Esophagus muscularis mucosa (tissue), 4 donors: ENCODE results near the gene MYBBP1A. TPM values are rescaled to one million over a fixed set of nuclear protein-coding genes. Genes with fewer than 3 reads are reported as not detected.
A peak's percentile ranks its signal among the peaks of the same experiment; 100 is the strongest.

Source experiments
- DNase-seq: peaks from one replicate; pipeline ENCODE4 v3.0.0-alpha.2; 2017; ENCODE audit errors: extremely low spot score
- H3K27ac ChIP-seq, 4 donors: fragments of 200-600 bp; sonication (generic); replicated peaks in 1 of 4; 1 replicate in 3 of 4; 2 replicates in 1 of 4; pipeline ENCODE4 v1.5.1; 2016 to 2019; ENCODE audit warnings: mild to moderate bottlenecking in 1 of 4
- H3K27me3 ChIP-seq, 4 donors: fragments of 200-600 bp; sonication (generic); one replicate each; pipeline versions ENCODE4 v1.5.1 to v1.6.0; 2016 to 2019
- H3K36me3 ChIP-seq, 4 donors: fragments of 200-600 bp; sonication (generic); one replicate each; pipeline ENCODE4 v1.5.1; 2016 to 2019
- H3K4me1 ChIP-seq, 4 donors: fragments of 200-600 bp; sonication (generic); one replicate each; pipeline ENCODE4 v1.5.1; 2016 to 2019
- H3K4me3 ChIP-seq, 4 donors: fragments of 200-600 bp; sonication (generic); 1 replicate in 2 of 4; 2 replicates in 2 of 4; pipeline ENCODE4 v1.5.1; 2016 to 2019; ENCODE audit warnings: mild to moderate bottlenecking in 4 of 4, moderate library complexity in 1 of 4
- H3K9me3 ChIP-seq, 4 donors: fragments of 200-600 bp; sonication (generic); 1 replicate in 3 of 4; 2 replicates in 1 of 4; pipeline ENCODE4 v1.5.1; 2016 to 2019
- CTCF ChIP-seq, 3 experiments: fragments of 200-600 bp in 2 of 3; fragments of 450-650 bp in 1 of 3; sonication (generic) in 2 of 3; IDR thresholded peaks; one replicate each; pipeline ENCODE4 v1.5.1; 2017 to 2019; ENCODE audit warnings: antibody characterized with exemption in 3 of 3, mild to moderate bottlenecking in 2 of 3, moderate library complexity in 1 of 3
- EP300 ChIP-seq: sonication (generic); formaldehyde crosslinking; IDR thresholded peaks from one replicate; pipeline ENCODE4 v1.6.1; 2017; ENCODE audit warnings: antibody characterized with exemption
- POLR2A ChIP-seq: fragments of 450-650 bp; IDR thresholded peaks from one replicate; pipeline ENCODE4 v1.6.1; 2017; ENCODE audit warnings: antibody characterized with exemption, moderate library complexity, mild to moderate bottlenecking, low read depth
- POLR2AphosphoS5 ChIP-seq, 2 donors: sonication (generic); formaldehyde crosslinking; IDR thresholded peaks; one replicate each; pipeline ENCODE4 v1.6.1; 2017; ENCODE audit warnings: antibody characterized with exemption in 2 of 2
- WGBS: methylation state at CpG from one replicate; pipeline ENCODE4 v1.1.5; 2018; 5-methylcytosine and 5-hydroxymethylcytosine counted together
- intact Hi-C: fragments of 100-400 bp; cut with DNase I; formaldehyde crosslinking; loops from one replicate; pipeline ENCODE4 v1.15.1; 2023
- total RNA-seq, 4 donors: library from RNA; depleted of rRNA; stranded (reverse); fragments of >200 nt; gene quantifications; one replicate each; pipeline versions ENCODE4 v1.1.0 to v1.2.1, GENCODE V29; 2016

MYBBP1A gene
- total RNA-seq, 4 donors from 2014 or later, result 31.6 to 45.4 (median 36.1) TPM

- DNase-seq, result no peak
- no peaks in the 10 kb centered on the region for H3K27me3 ChIP-seq
- no peak overlapping the region for H3K4me3 ChIP-seq
- peaks cover 0 to 6% (median 0%) of the 10 kb centered on the region in 4 donors for H3K36me3 ChIP-seq
- no peaks in the 10 kb centered on the region for H3K9me3 ChIP-seq
- peaks cover 15 to 40% (median 34%) of the 10 kb centered on the region in 4 donors for H3K4me1 ChIP-seq
- WGBS, result 88% methylated on average over 4 of the region's 11 CpGs
- no peak for TF ChIP-seq CTCF (IDR thresholded peaks at IDR 0.05)
- TF ChIP-seq POLR2AphosphoS5 (IDR thresholded peaks at IDR 0.05), result no peak
- no peak for TF ChIP-seq EP300
- TF ChIP-seq POLR2A, result no peak
- peak overlapping the region in 1 of 4 donors; percentile 36 for H3K27ac ChIP-seq
- intact Hi-C loops, result no loop called here
Observed at GRCh38 chr17:4514779-4515178, 40.4 kb downstream of the MYBBP1A start.

GRCh38 chr17:4514206-4514605 is 41.0 kb downstream of the MYBBP1A start:
- Histone ChIP-seq H3K4me1 (peaks cover 18 to 41% (median 36%) of the 10 kb centered on the region in 4 donors), H3K36me3 (peaks cover 0 to 6% (median 0%) of the 10 kb centered on the region in 4 donors), H3K4me3 (no peak overlapping the region), H3K27me3 (no peaks in the 10 kb centered on the region), H3K9me3 (no peaks in the 10 kb centered on the region), H3K27ac (peak overlapping the region in 2 of 4 donors; percentile 27 to 42)
- 75% methylated on average over 5 of the region's 7 CpGs for WGBS
- no peak for DNase-seq
- TF ChIP-seq POLR2AphosphoS5 (IDR thresholded peaks at IDR 0.05), result no peak
- TF ChIP-seq POLR2A, result no peak
- intact Hi-C loops, result no loop called here

GRCh38 chr17:4513113-4514032 is 41.8 kb downstream of the MYBBP1A start:
- intact Hi-C loops, result no loop called here
- no peaks in the 10 kb centered on the region for H3K9me3 ChIP-seq
- peaks cover 0 to 6% (median 0%) of the 10 kb centered on the region in 4 donors for H3K36me3 ChIP-seq
- peaks cover 18 to 42% (median 37%) of the 10 kb centered on the region in 4 donors for H3K4me1 ChIP-seq
- TF ChIP-seq POLR2AphosphoS5 (IDR thresholded peaks at IDR 0.05) (no peak), POLR2A (no peak), EP300 (no peak), CTCF (IDR thresholded peaks at IDR 0.05) (no peak)
- WGBS, result 88% methylated on average over 20 of the region's 24 CpGs
- no peak for DNase-seq
- no peaks in the 10 kb centered on the region for H3K27me3 ChIP-seq
- H3K4me3 ChIP-seq, result no peak overlapping the region
- H3K27ac ChIP-seq, result peak overlapping the region in 2 of 4 donors; percentile 27 to 42

- intact Hi-C loops, result no loop called here
- 93% methylated on average over 30 of the region's 31 CpGs for WGBS
Observed at GRCh38 chr17:4512156-4513112, 42.8 kb downstream of the MYBBP1A start.

More at GRCh38 chr17:4512156-4513112, 42.8 kb downstream of the MYBBP1A start:
- Histone ChIP-seq H3K36me3 (peaks cover 0 to 6% (median 0%) of the 10 kb centered on the region in 4 donors), H3K4me1 (peaks cover 18 to 52% (median 39%) of the 10 kb centered on the region in 4 donors), H3K9me3 (no peaks in the 10 kb centered on the region), H3K27ac (peak overlapping the region in 2 of 4 donors; percentile 5 to 35), H3K4me3 (no peak overlapping the region), H3K27me3 (no peaks in the 10 kb centered on the region)
- DNase-seq, result no peak
- TF ChIP-seq EP300 (no peak), CTCF (IDR thresholded peaks at IDR 0.05) (no peak), POLR2AphosphoS5 (IDR thresholded peaks at IDR 0.05) (no peak), POLR2A (no peak)
